ENCODE data around the gene LRRC40. TPM values are rescaled to one million over a fixed set of nuclear protein-coding genes. Genes with fewer than 3 reads are reported as not detected.

LRRC40 gene
- total and polyA plus RNA-seq, 2 experiments from 2014 or later, result 15.7 to 24.1 TPM

GRCh38 chr1:70224954-70225353 lies 19.6 kb upstream of the LRRC40 start:
- Histone ChIP-seq H4K20me1 (ENCODE audit: insufficient read depth) (peaks cover 22% of the 10 kb centered on the region; the same call in 1 of the 2 replicates), H3K4me2 (ENCODE audit: unreplicated experiment) (no peak overlapping the region), H3K9me3 (ENCODE audit: low read depth) (no peaks in the 10 kb centered on the region), H3K9ac (no peak overlapping the region), H3K36me3 (ENCODE audit: low read depth) (peaks cover 48% of the 10 kb centered on the region), H3K9me2 (ENCODE audit: insufficient read depth) (no peaks in the 10 kb centered on the region), H3K27ac (no peak overlapping the region), H3K79me2 (ENCODE audit: insufficient read depth) (peaks cover 95% of the 10 kb centered on the region), H3F3A (ENCODE audit: insufficient read depth) (peaks cover 34% of the 10 kb centered on the region), H3K4me1 (ENCODE audit: insufficient read depth) (peaks cover 50% of the 10 kb centered on the region), H2AFZ (no peak overlapping the region), H3K27me3 (replicated peaks; ENCODE audit: insufficient read depth) (no peaks in the 10 kb centered on the region), H3K4me3 (no peak overlapping the region)
- in situ Hi-C loops (cut with MboI), result no loop called here
- DNase-seq, result no peak
- TF ChIP-seq EZH2phosphoT487 (IDR thresholded peaks at IDR 0.05; ENCODE audit: insufficient read depth, low read depth), result no peak
- no peak for TF ChIP-seq EZH2 (IDR thresholded peaks at IDR 0.05; ENCODE audit: insufficient read depth, poor library complexity, severe bottlenecking)
- WGBS, 2 experiments (ENCODE audit: low coverage in 1 of 2, low lambda C conversion rate in 2 of 2, missing lambda C conversion rate in 2 of 2), result 93 to 98% methylated on average over 2 of the region's 2 CpGs

- WGBS, 2 experiments (ENCODE audit: low coverage in 1 of 2, low lambda C conversion rate in 2 of 2, missing lambda C conversion rate in 2 of 2), result 4 to 8% methylated on average over 3 of the region's 3 CpGs
- Histone ChIP-seq H3K79me2 (ENCODE audit: insufficient read depth) (peaks cover 95% of the 10 kb centered on the region), H3K9me2 (ENCODE audit: insufficient read depth) (no peaks in the 10 kb centered on the region), H3K9ac (peak overlapping the region; percentile 97), H3K9me3 (ENCODE audit: low read depth) (no peaks in the 10 kb centered on the region), H3K4me2 (ENCODE audit: unreplicated experiment) (peak overlapping the region; percentile 97), H3K27me3 (replicated peaks; ENCODE audit: insufficient read depth) (no peaks in the 10 kb centered on the region), H3K4me3 (peak overlapping the region; percentile 95), H3K36me3 (ENCODE audit: low read depth) (peaks cover 36% of the 10 kb centered on the region), H2AFZ (no peak overlapping the region), H3K27ac (peak overlapping the region; percentile 93), H4K20me1 (ENCODE audit: insufficient read depth) (peaks cover 22% of the 10 kb centered on the region; the same call in 1 of the 2 replicates), H3F3A (ENCODE audit: insufficient read depth) (peaks cover 34% of the 10 kb centered on the region), H3K4me1 (ENCODE audit: insufficient read depth) (peaks cover 46% of the 10 kb centered on the region)
- TF ChIP-seq EZH2 (IDR thresholded peaks at IDR 0.05; ENCODE audit: insufficient read depth, poor library complexity, severe bottlenecking), result no peak
- no peak for TF ChIP-seq EZH2phosphoT487 (IDR thresholded peaks at IDR 0.05; ENCODE audit: insufficient read depth, low read depth)
- DNase-seq, result peak; percentile 23
- in situ Hi-C loops (cut with MboI), result no loop called here
Measured at GRCh38 chr1:70222716-70223235, 17.4 kb upstream of the LRRC40 start.

GRCh38 chr1:70221238-70222121 lies 16.1 kb upstream of the LRRC40 start, which contains the start of gene SRSF11:
Gene SRSF11, plus strand, starts transcription at chr1:70221380. Its CDS starts 257 bp downstream, at chr1:70221637.
- H3K27me3 ChIP-seq (replicated peaks; ENCODE audit: insufficient read depth), result no peaks in the 10 kb centered on the region
- in situ Hi-C loops (cut with MboI), result no loop called here
- DNase-seq, result peak; percentile 98
- H3K4me2 ChIP-seq (ENCODE audit: unreplicated experiment), result peak within 1 kb of the TSS; percentile 98
- no peak for TF ChIP-seq EZH2phosphoT487 (IDR thresholded peaks at IDR 0.05; ENCODE audit: insufficient read depth, low read depth)
- no peak for TF ChIP-seq EZH2 (IDR thresholded peaks at IDR 0.05; ENCODE audit: insufficient read depth, poor library complexity, severe bottlenecking)
- peak within 1 kb of the TSS; percentile 97 for H3K9ac ChIP-seq
- 1% methylated on average over 56 to 74 of the region's 74 CpGs for WGBS, 2 experiments (ENCODE audit: low coverage in 1 of 2, low lambda C conversion rate in 2 of 2, missing lambda C conversion rate in 2 of 2)
- H3K36me3 ChIP-seq (ENCODE audit: low read depth), result peaks cover 31% of the 10 kb centered on the region
- no peaks in the 10 kb centered on the region for H3K9me2 ChIP-seq (ENCODE audit: insufficient read depth)
- H3K79me2 ChIP-seq (ENCODE audit: insufficient read depth), result peaks cover 95% of the 10 kb centered on the region
- peaks cover 22% of the 10 kb centered on the region; the same call in 1 of the 2 replicates for H4K20me1 ChIP-seq (ENCODE audit: insufficient read depth)
- peak within 1 kb of the TSS; percentile 95 for H3K4me3 ChIP-seq
- peaks cover 33% of the 10 kb centered on the region for H3K4me1 ChIP-seq (ENCODE audit: insufficient read depth)
- no peaks in the 10 kb centered on the region for H3K9me3 ChIP-seq (ENCODE audit: low read depth)
- H3F3A ChIP-seq (ENCODE audit: insufficient read depth), result peaks cover 27% of the 10 kb centered on the region
- peak within 1 kb of the TSS; percentile 83 for H2AFZ ChIP-seq
- H3K27ac ChIP-seq, result peak within 1 kb of the TSS; percentile 93

GRCh38 chr1:70220517-70221237 lies 15.3 kb upstream of the LRRC40 start:
- in situ Hi-C loops (cut with MboI), result no loop called here
- H3K9me3 ChIP-seq (ENCODE audit: low read depth), result no peaks in the 10 kb centered on the region
- H4K20me1 ChIP-seq (ENCODE audit: insufficient read depth), result peaks cover 22% of the 10 kb centered on the region; the same call in 1 of the 2 replicates
- WGBS, 2 experiments (ENCODE audit: low coverage in 1 of 2, low lambda C conversion rate in 2 of 2, missing lambda C conversion rate in 2 of 2), result 45 to 47% methylated on average over 17 of the region's 17 CpGs
- peaks cover 27% of the 10 kb centered on the region for H3F3A ChIP-seq (ENCODE audit: insufficient read depth)
- H3K4me2 ChIP-seq (ENCODE audit: unreplicated experiment), result peak overlapping the region; percentile 98
- TF ChIP-seq EZH2phosphoT487 (IDR thresholded peaks at IDR 0.05; ENCODE audit: insufficient read depth, low read depth) (no peak), EZH2 (IDR thresholded peaks at IDR 0.05; ENCODE audit: insufficient read depth, poor library complexity, severe bottlenecking) (no peak)
- peak overlapping the region; percentile 95 for H3K4me3 ChIP-seq
- H3K36me3 ChIP-seq (ENCODE audit: low read depth), result peaks cover 36% of the 10 kb centered on the region
- peak overlapping the region; percentile 93 for H3K27ac ChIP-seq
- H3K27me3 ChIP-seq (replicated peaks; ENCODE audit: insufficient read depth), result no peaks in the 10 kb centered on the region
- no peak for DNase-seq
- H3K9me2 ChIP-seq (ENCODE audit: insufficient read depth), result no peaks in the 10 kb centered on the region
- peak overlapping the region; percentile 83 for H2AFZ ChIP-seq
- H3K4me1 ChIP-seq (ENCODE audit: insufficient read depth), result peaks cover 25% of the 10 kb centered on the region
- H3K79me2 ChIP-seq (ENCODE audit: insufficient read depth), result peaks cover 95% of the 10 kb centered on the region
- peak overlapping the region; percentile 97 for H3K9ac ChIP-seq
